Activated CD8-positive, alpha-beta memory T cell treated with anti-CD3 and anti-CD28 coated beads, Interleukin-2, amount 50 U/mL, for 4 hours (primary cell): ENCODE data around the gene ABHD15.

ENCODE experiments used
- DNase-seq: peaks from one replicate; pipeline ENCODE4 v3.0.0-alpha.2; 2020

Gene ABHD15

GRCh38 chr17:29566473-29567303 is at the start of gene ABHD15:
TSS of gene ABHD15 (minus strand) at chr17:29567037. CDS start at chr17:29566966, 71 bp downstream.
- peak; percentile 57 for DNase-seq

GRCh38 chr17:29615492-29616299 is 48.9 kb upstream of the ABHD15 start:
- peak; percentile 84 for DNase-seq

- DNase-seq, result peak; percentile 61
Observed at GRCh38 chr17:29615048-29615385, 48.2 kb upstream of the ABHD15 start.

- DNase-seq, result no peak
Observed at GRCh38 chr17:29614349-29615047, 47.7 kb upstream of the ABHD15 start.

GRCh38 chr17:29613856-29614255 is 47.0 kb upstream of the ABHD15 start:
- no peak for DNase-seq

GRCh38 chr17:29613352-29613837 is 46.6 kb upstream of the ABHD15 start:
- DNase-seq, result peak; percentile 94

GRCh38 chr17:29612404-29613280 is 45.8 kb upstream of the ABHD15 start:
- no peak for DNase-seq

GRCh38 chr17:29612094-29612403 is 45.2 kb upstream of the ABHD15 start:
- no peak for DNase-seq

GRCh38 chr17:29611351-29612093 is 44.7 kb upstream of the ABHD15 start:
- no peak for DNase-seq

- no peak for DNase-seq
Observed at GRCh38 chr17:29610395-29610794, 43.6 kb upstream of the ABHD15 start.

GRCh38 chr17:29608986-29609385 is 42.1 kb upstream of the ABHD15 start:
- DNase-seq, result no peak

GRCh38 chr17:29607557-29608195 is 40.8 kb upstream of the ABHD15 start:
- no peak for DNase-seq

GRCh38 chr17:29603109-29603674 is 36.4 kb upstream of the ABHD15 start:
- no peak for DNase-seq

GRCh38 chr17:29597361-29598172 is 30.7 kb upstream of the ABHD15 start:
- DNase-seq, result no peak

GRCh38 chr17:29596811-29597210 is 30.0 kb upstream of the ABHD15 start:
- no peak for DNase-seq

- no peak for DNase-seq
Observed at GRCh38 chr17:29595943-29596774, 29.3 kb upstream of the ABHD15 start.

GRCh38 chr17:29595107-29595942 is 28.5 kb upstream of the ABHD15 start:
- no peak for DNase-seq

GRCh38 chr17:29594519-29595090 is 27.8 kb upstream of the ABHD15 start:
- peak; percentile 14 for DNase-seq
